ENCODE data around the gene NRP1.
"Not testable (repeated sequence)": the region's sequence is repeated elsewhere in the genome, so short reads cannot be mapped to it uniquely, and the experiment has no call there.

Gene NRP1

DNA sequence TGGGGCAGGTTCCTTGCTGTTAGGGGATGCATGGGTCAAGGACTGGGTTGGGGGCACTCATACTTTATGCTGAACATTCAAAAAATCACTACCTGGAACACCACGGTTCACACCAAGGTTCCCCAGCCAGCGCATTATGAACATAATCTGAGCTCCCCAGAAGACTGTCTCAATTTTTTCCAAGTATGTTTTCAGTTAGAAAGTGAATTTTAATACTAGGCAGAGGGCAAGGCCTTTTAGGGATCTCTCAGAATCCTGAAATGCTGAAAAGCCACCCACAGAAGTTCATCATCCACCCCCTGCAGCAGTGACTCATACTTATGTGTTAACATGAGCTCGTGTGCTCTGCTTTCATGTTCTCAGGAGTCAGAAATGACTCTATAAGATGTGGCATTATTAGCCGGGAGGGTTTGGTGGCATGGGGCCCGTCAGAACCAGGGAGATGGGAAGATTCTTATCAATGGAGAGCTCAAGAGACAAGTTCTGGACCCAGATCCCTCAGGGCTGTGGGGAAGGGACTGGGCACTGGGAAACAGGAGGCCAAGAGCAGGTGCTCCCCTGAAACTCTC, 191.2 kb downstream of the NRP1 start:
- no peaks in the 10 kb centered on the region for H3K4me1 ChIP-seq
- no peaks in the 10 kb centered on the region for H3K79me2 ChIP-seq
- H3K4me2 ChIP-seq (ENCODE audit: low read length): no peak overlapping the region
- no peak overlapping the region for H3K4me3 ChIP-seq (ENCODE audit: low read depth, low read length)
- no peak overlapping the region for H3K27ac ChIP-seq
- H3K36me3 ChIP-seq (ENCODE audit: control insufficient read depth, insufficient read depth, low read length): no peaks in the 10 kb centered on the region
- no peak overlapping the region for H2AFZ ChIP-seq
- H3K9me3 ChIP-seq (ENCODE audit: control insufficient read depth, low read length): no peaks in the 10 kb centered on the region
- TF ChIP-seq, protein P1, sequence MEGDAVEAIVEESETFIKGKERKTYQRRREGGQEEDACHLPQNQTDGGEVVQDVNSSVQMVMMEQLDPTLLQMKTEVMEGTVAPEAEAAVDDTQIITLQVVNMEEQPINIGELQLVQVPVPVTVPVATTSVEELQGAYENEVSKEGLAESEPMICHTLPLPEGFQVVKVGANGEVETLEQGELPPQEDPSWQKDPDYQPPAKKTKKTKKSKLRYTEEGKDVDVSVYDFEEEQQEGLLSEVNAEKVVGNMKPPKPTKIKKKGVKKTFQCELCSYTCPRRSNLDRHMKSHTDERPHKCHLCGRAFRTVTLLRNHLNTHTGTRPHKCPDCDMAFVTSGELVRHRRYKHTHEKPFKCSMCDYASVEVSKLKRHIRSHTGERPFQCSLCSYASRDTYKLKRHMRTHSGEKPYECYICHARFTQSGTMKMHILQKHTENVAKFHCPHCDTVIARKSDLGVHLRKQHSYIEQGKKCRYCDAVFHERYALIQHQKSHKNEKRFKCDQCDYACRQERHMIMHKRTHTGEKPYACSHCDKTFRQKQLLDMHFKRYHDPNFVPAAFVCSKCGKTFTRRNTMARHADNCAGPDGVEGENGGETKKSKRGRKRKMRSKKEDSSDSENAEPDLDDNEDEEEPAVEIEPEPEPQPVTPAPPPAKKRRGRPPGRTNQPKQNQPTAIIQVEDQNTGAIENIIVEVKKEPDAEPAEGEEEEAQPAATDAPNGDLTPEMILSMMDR (IDR thresholded peaks at IDR 0.05): no peak
- H3K9ac ChIP-seq: no peak overlapping the region
- H3K27me3 ChIP-seq (ENCODE audit: control insufficient read depth, insufficient read depth, low read length): no peaks in the 10 kb centered on the region

DNA sequence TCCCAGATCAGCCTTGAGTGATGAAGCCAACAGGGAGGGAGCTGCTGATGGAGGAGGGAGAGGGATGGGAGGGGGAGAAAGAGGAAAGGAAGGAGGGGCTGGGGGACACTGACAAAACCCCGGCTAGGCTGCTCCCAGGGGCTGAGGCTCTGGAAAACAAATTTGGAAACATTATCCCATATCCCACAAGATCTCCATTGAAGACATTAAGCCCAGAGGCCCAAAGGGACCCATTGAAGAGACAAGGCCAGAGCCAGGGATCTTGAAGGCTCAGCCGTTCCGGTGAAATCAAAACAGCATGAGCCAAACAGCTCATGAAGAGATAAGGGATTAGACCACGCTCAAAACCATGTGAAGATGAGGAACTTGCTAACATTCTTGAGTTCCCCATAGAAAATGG, 192.2 kb downstream of the NRP1 start:
- TF ChIP-seq, protein P1 (IDR thresholded peaks at IDR 0.05): no peak
- Histone ChIP-seq H3K4me3 (ENCODE audit: low read depth, low read length) (no peak overlapping the region), H3K79me2 (no peaks in the 10 kb centered on the region), H3K9me3 (ENCODE audit: control insufficient read depth, low read length) (no peaks in the 10 kb centered on the region), H3K4me1 (no peaks in the 10 kb centered on the region), H3K27ac (no peak overlapping the region), H3K27me3 (ENCODE audit: control insufficient read depth, insufficient read depth, low read length) (no peaks in the 10 kb centered on the region), H3K36me3 (ENCODE audit: control insufficient read depth, insufficient read depth, low read length) (no peaks in the 10 kb centered on the region), H3K4me2 (ENCODE audit: low read length) (no peak overlapping the region), H2AFZ (no peak overlapping the region), H3K9ac (no peak overlapping the region)

DNA sequence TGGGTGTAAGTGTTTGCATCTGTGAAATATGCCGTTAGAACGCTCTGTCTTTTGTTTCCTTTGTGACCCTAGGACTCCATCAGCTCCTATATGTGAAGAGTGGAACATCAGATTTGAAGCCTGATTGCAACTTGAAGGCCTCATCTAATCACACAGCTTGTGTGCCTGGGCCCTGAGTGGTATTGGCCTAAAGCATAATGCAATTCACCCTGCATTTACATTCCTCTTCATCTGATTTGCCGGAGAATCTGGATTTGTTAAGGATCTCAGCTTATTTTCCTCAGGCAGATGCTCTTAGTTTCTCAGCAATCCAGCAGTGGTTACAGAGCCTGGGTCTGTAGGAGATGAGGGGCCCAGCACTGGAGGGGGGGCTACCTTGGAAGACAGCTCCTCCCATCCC, 193.2 kb downstream of the NRP1 start:
- Histone ChIP-seq H3K27ac (no peak overlapping the region), H2AFZ (no peak overlapping the region), H3K4me2 (ENCODE audit: low read length) (no peak overlapping the region), H3K4me3 (ENCODE audit: low read depth, low read length) (no peak overlapping the region), H3K4me1 (no peaks in the 10 kb centered on the region), H3K79me2 (no peaks in the 10 kb centered on the region), H3K9me3 (ENCODE audit: control insufficient read depth, low read length) (no peaks in the 10 kb centered on the region), H3K9ac (no peak overlapping the region), H3K36me3 (ENCODE audit: control insufficient read depth, insufficient read depth, low read length) (no peaks in the 10 kb centered on the region), H3K27me3 (ENCODE audit: control insufficient read depth, insufficient read depth, low read length) (no peaks in the 10 kb centered on the region)
- TF ChIP-seq, protein P1 (IDR thresholded peaks at IDR 0.05): no peak

DNA sequence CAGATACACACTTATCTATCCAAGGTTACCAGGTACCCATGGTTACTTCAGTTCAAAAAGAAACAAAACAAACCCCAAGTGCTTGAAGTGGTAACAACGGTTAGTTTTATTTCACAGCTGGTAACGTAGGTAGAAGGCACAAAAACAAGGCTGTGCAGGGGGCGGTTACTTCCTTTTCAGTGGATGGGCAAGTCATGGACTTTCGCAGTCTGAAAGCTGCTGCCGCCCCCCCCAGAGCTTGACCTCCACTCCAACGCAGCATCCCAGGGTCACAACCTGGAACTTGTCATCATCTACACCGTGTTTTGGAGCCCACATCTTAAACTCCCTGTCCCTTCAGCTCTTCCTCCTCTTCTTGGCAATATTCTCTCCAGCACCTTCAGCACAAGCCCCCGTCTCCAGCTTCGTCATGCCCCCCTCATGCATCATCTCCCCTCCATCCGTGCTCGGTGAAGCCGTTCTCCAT, 195.3 kb downstream of the NRP1 start:
- Histone ChIP-seq H3K27me3 (ENCODE audit: control insufficient read depth, insufficient read depth, low read length) (no peaks in the 10 kb centered on the region), H2AFZ (no peak overlapping the region), H3K9me3 (ENCODE audit: control insufficient read depth, low read length) (no peaks in the 10 kb centered on the region), H3K4me1 (no peaks in the 10 kb centered on the region), H3K9ac (no peak overlapping the region), H3K36me3 (ENCODE audit: control insufficient read depth, insufficient read depth, low read length) (no peaks in the 10 kb centered on the region), H3K4me3 (ENCODE audit: low read depth, low read length) (no peak overlapping the region), H3K79me2 (no peaks in the 10 kb centered on the region), H3K4me2 (ENCODE audit: low read length) (no peak overlapping the region), H3K27ac (no peak overlapping the region)
- TF ChIP-seq, protein P1 (IDR thresholded peaks at IDR 0.05): no peak

DNA sequence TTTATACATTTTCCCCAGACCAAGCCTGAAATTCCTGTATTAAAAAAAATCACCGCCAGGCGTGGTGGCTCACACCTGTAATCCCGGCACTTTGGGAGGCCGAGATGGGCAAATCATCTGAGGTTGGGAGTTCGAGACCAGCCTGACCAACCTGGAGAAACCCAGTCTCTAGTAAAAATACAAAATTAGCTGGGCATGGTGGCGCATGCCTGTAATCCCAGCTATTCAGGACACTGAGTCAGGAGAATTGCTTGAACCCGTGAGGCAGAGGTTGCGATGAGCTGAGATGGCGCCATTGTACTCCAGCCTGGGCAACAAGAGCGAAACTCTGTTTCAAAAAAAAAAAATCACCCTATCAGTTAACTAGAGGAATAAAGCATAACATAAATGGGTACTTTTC, 195.8 kb downstream of the NRP1 start:
- H2AFZ ChIP-seq; H3K36me3 ChIP-seq (ENCODE audit: control insufficient read depth, insufficient read depth, low read length); H3K4me2 ChIP-seq (ENCODE audit: low read length); H3K79me2 ChIP-seq; H3K27me3 ChIP-seq (ENCODE audit: control insufficient read depth, insufficient read depth, low read length); H3K9me3 ChIP-seq (ENCODE audit: control insufficient read depth, low read length); H3K27ac ChIP-seq; H3K9ac ChIP-seq; H3K4me3 ChIP-seq (ENCODE audit: low read depth, low read length); H3K4me1 ChIP-seq: not testable (repeated sequence)

Data from parathyroid adenoma (tissue), 2 donors.